Panc1 (cell line): ENCODE measurements around the gene HIPK3. TPM values are rescaled to one million over a fixed set of nuclear protein-coding genes. Genes with fewer than 3 reads are reported as not detected.
A peak's percentile ranks its signal among the peaks of the same experiment; 100 is the strongest.

Source experiments
- ATAC-seq: fragments of 200-7000 bp; cut with Tn5 transposase; 2 replicates; pipeline ENCODE4 v1.9.1; 2020; ENCODE audit warnings: mild to moderate bottlenecking, moderate library complexity
- BruUV-seq: library from RNA; stranded (reverse); fragments of 400-500 nt; replicated peaks from 2 replicates; lab custom pipeline; 2021; lab: Mats Ljungman, UMichigan
- CTCF ChIA-PET: fragments of 300-600 bp; sonication (Branson Sonifier 250); formaldehyde crosslinking; loops from one replicate; lab custom pipeline; 2022; ENCODE audit warnings: antibody characterized with exemption; lab: Charles Lee
- POLR2A ChIA-PET: fragments of 300-600 bp; sonication (Branson Sonifier 250); formaldehyde crosslinking; loops from one replicate; lab custom pipeline; 2022; ENCODE audit warnings: antibody characterized with exemption; lab: Charles Lee
- DNase-seq: peaks from one replicate; pipeline ENCODE4 v3.0.0-alpha.2; 2010; ENCODE audit warnings: low read depth, low spot score
- H3K27ac ChIP-seq: 2 replicates; pipeline ENCODE4 v1.5.1; 2011; ENCODE audit warnings: mild to moderate bottlenecking, low read length, inconsistent platforms
- H3K27me3 ChIP-seq: fragments of 200-500 bp; sonication (Bioruptor generic); 2 replicates; pipeline ENCODE4 v1.6.0; 2014; ENCODE audit warnings: low read length, inconsistent platforms; ENCODE audit not compliant: control insufficient read depth, insufficient read depth
- H3K36me3 ChIP-seq: fragments of 200-500 bp; sonication (Bioruptor generic); 2 replicates; pipeline ENCODE4 v1.5.1; 2014; ENCODE audit warnings: inconsistent platforms, mild to moderate bottlenecking, low read length, moderate library complexity; ENCODE audit not compliant: control insufficient read depth, insufficient read depth
- H3K4me1 ChIP-seq: 2 replicates; pipeline ENCODE4 v1.5.1; 2011; ENCODE audit warnings: inconsistent platforms, mild to moderate bottlenecking, low read length, moderate library complexity; ENCODE audit not compliant: control insufficient read depth, insufficient read depth
- H3K4me3 ChIP-seq, 2 experiments: 2 replicates each; pipeline ENCODE4 v1.5.1; 2011 to 2012; ENCODE audit warnings: low read depth in 2 of 2, low read length in 2 of 2, mild to moderate bottlenecking in 2 of 2, inconsistent platforms in 1 of 2, moderate library complexity in 1 of 2
- H3K9me3 ChIP-seq: fragments of 200-500 bp; sonication (Bioruptor generic); 2 replicates; pipeline ENCODE4 v1.5.1; 2014; ENCODE audit warnings: low read depth, mild to moderate bottlenecking, inconsistent platforms, low read length, moderate library complexity; ENCODE audit not compliant: control insufficient read depth, insufficient read depth
- CTCF ChIP-seq: fragments of 450-650 bp; IDR thresholded peaks from 2 replicates; pipeline ENCODE4 v1.5.1; 2017; ENCODE audit warnings: mild to moderate bottlenecking
- POLR2AphosphoS5 ChIP-seq: IDR thresholded peaks from 2 replicates; pipeline ENCODE4 v1.6.1; 2012; ENCODE audit warnings: mild to moderate bottlenecking, low read depth, low read length, moderate library complexity
- REST ChIP-seq, 2 experiments: IDR thresholded peaks; 2 replicates each; pipeline ENCODE4 v1.6.1; 2011 to 2012; ENCODE audit warnings: low read depth in 2 of 2, control low read depth in 1 of 2, low read length in 1 of 2, mild to moderate bottlenecking in 1 of 2, moderate library complexity in 1 of 2; ENCODE audit not compliant: insufficient read depth in 1 of 2
- SIN3A ChIP-seq: IDR thresholded peaks from 2 replicates; pipeline ENCODE4 v1.6.1; 2012; ENCODE audit warnings: low read depth, mild to moderate bottlenecking, low read length, moderate library complexity, borderline replicate concordance; ENCODE audit not compliant: insufficient read depth
- TCF7L2 ChIP-seq: IDR thresholded peaks from 2 replicates; pipeline ENCODE4 v1.6.1; 2011; ENCODE audit warnings: mild to moderate bottlenecking, low read depth, low read length, inconsistent platforms
- in situ Hi-C: cut with HindIII; loops from 2 replicates; pipeline ENCODE4 v1.10.0; 2016; ENCODE audit warnings: low sequenced_read_pairs, low pct_unique_long_range_greater_than_20kb
- intact Hi-C: fragments of 100-400 bp; cut with micrococcal nuclease; formaldehyde crosslinking; loops from one replicate; pipeline ENCODE4 v1.10.0; 2022; ENCODE audit not compliant: unreplicated experiment
- total RNA-seq: library from RNA; stranded (reverse); gene quantifications from one replicate; pipeline ENCODE4 v1.2.1, GENCODE V29; 2021; ENCODE audit not compliant: unreplicated experiment

The HIPK3 gene
- total RNA-seq, 1 experiment from 2014 or later: 72.2 TPM

- Histone ChIP-seq H3K9me3 (no peaks in the 10 kb centered on the region), H3K4me1 (peaks cover 3% of the 10 kb centered on the region; the same call in 1 of the 2 replicates), H3K27me3 (no peaks in the 10 kb centered on the region), H3K4me3 (no peak overlapping the region), H3K36me3 (no peaks in the 10 kb centered on the region), H3K27ac (no peak overlapping the region)
- DNase-seq (no peak), ATAC-seq (no peak)
- no peak for TF ChIP-seq TCF7L2
- TF ChIP-seq REST (IDR thresholded peaks at IDR 0.05; ENCODE audit: insufficient read depth in 1 of 2, low read depth in 2 of 2, low read length in 1 of 2): no peak
- no peak; the same call in 1 of the 2 replicates for TF ChIP-seq CTCF
- no peak for TF ChIP-seq POLR2AphosphoS5
- TF ChIP-seq SIN3A: no peak
- BruUV-seq: TSS peak; percentile 16
- in situ Hi-C loops: no loop called here
- intact Hi-C loops: loop anchor here (10.0 kb wide), 1 partner anchor 55 kb away; no protein-coding TSS in a partner anchor
- POLR2A ChIA-PET: no interaction called here
- CTCF ChIA-PET: interaction anchor here (0.6 kb wide), 1 partner anchor 48 kb away, joined by 3 read pairs; no protein-coding TSS in a partner anchor
Measured at GRCh38 chr11:33320016-33320813, 63.0 kb downstream of the HIPK3 start.

GRCh38 chr11:33320814-33321330 lies 63.7 kb downstream of the HIPK3 start:
- H3K27me3 ChIP-seq: no peaks in the 10 kb centered on the region
- no peaks in the 10 kb centered on the region for H3K9me3 ChIP-seq
- intact Hi-C loops: loop anchor here (10.0 kb wide), 1 partner anchor 56 kb away; no protein-coding TSS in a partner anchor
- H3K36me3 ChIP-seq: no peaks in the 10 kb centered on the region
- no TSS peak for BruUV-seq
- no peak overlapping the region for H3K27ac ChIP-seq
- CTCF ChIA-PET: no interaction called here
- POLR2A ChIA-PET: no interaction called here
- in situ Hi-C loops: no loop called here
- H3K4me1 ChIP-seq: peaks cover 3% of the 10 kb centered on the region; the same call in 1 of the 2 replicates
- ATAC-seq: no peak
- no peak overlapping the region for H3K4me3 ChIP-seq
- TF ChIP-seq REST (IDR thresholded peaks at IDR 0.05; ENCODE audit: insufficient read depth in 1 of 2, low read depth in 2 of 2, low read length in 1 of 2): no peak
- no peak for TF ChIP-seq TCF7L2
- no peak for TF ChIP-seq SIN3A
- TF ChIP-seq CTCF: no peak
- TF ChIP-seq POLR2AphosphoS5: no peak
- DNase-seq: no peak
